Heart left ventricle (tissue), 16 donors: ENCODE results near the gene CEACAM1. TPM values are rescaled to one million over a fixed set of nuclear protein-coding genes. Genes with fewer than 3 reads are reported as not detected.
"Not testable (repeated sequence)": the region's sequence is repeated elsewhere in the genome, so short reads cannot be mapped to it uniquely, and the experiment has no call there.

ENCODE experiments used
- ATAC-seq, 4 donors: fragments of 200-7000 bp; cut with Tn5 transposase; one replicate each; pipeline ENCODE4 v1.9.1; 2020 to 2022; ENCODE audit warnings: moderate library complexity in 4 of 4, mild to moderate bottlenecking in 3 of 4, moderate number of reproducible peaks in 1 of 4
- DNase-seq, 5 donors: peaks; one replicate each; pipeline ENCODE4 v3.0.0-alpha.2; 2020
- H3K27ac ChIP-seq, 12 donors: fragments of 200-600 bp; sonication (generic) in 4 of 12; one replicate each; pipeline versions ENCODE4 v1.5.0 to v1.8.0; 2016 to 2022; ENCODE audit warnings: mild to moderate bottlenecking in 2 of 12
- H3K27me3 ChIP-seq, 9 donors: fragments of 200-600 bp; sonication (generic) in 2 of 9; one replicate each; pipeline versions ENCODE4 v1.5.1 to v1.8.0; 2016 to 2022; ENCODE audit warnings: mild to moderate bottlenecking in 3 of 9
- H3K36me3 ChIP-seq, 9 donors: fragments of 200-600 bp; sonication (generic) in 2 of 9; one replicate each; pipeline versions ENCODE4 v1.5.0 to v1.8.0; 2018 to 2022; ENCODE audit warnings: mild to moderate bottlenecking in 2 of 9
- H3K4me1 ChIP-seq, 12 donors: fragments of 200-600 bp; sonication (generic) in 4 of 12; one replicate each; pipeline versions ENCODE4 v1.5.0 to v1.8.0; 2016 to 2022; ENCODE audit warnings: mild to moderate bottlenecking in 3 of 12
- H3K4me3 ChIP-seq, 12 donors: fragments of 200-600 bp; sonication (generic) in 4 of 12; one replicate each; pipeline versions ENCODE4 v1.5.0 to v1.8.0; 2017 to 2022; ENCODE audit warnings: mild to moderate bottlenecking in 9 of 12, moderate library complexity in 4 of 12
- H3K9me3 ChIP-seq, 12 donors: fragments of 200-600 bp; sonication (generic) in 4 of 12; one replicate each; pipeline versions ENCODE4 v1.5.0 to v1.8.0; 2016 to 2022; ENCODE audit warnings: mild to moderate bottlenecking in 1 of 12
- POLR2A ChIP-seq, 2 donors: fragments of 450-650 bp; IDR thresholded peaks; one replicate each; pipeline ENCODE4 v1.6.1; 2017; ENCODE audit warnings: antibody characterized with exemption in 2 of 2, mild to moderate bottlenecking in 2 of 2, moderate library complexity in 2 of 2
- WGBS, 4 donors: extraction: QIAGEN DNeasy Blood & Tissue Kit in 2 of 4; methylation state at CpG; one replicate each; pipeline versions ENCODE4 v1.1.5 to v1.1.7; 2013 to 2018; 5-methylcytosine and 5-hydroxymethylcytosine counted together
- intact Hi-C, 10 donors: fragments of 100-400 bp; cut with DNase I; formaldehyde crosslinking; loops; one replicate each; pipeline versions ENCODE4 v1.11.1 to v1.14.2; 2022
- polyA plus RNA-seq, 2 donors: library from polyadenylated mRNA; stranded (reverse); fragments of 200-250 nt; gene quantifications; one replicate each; pipeline ENCODE4 v1.2.3, GENCODE V29; 2013
- total RNA-seq, 9 donors: library from RNA; depleted of rRNA in 2 of 9; stranded (reverse); fragments of >200 nt in 2 of 9; fragmentation: NEBNext Ultra II Directional in 3 of 9; extraction: Animal tissue kit (Norgen Biotek cat#: 25700) in 3 of 9; gene quantifications; one replicate each; pipeline versions ENCODE4 v1.1.0 to v1.2.4, GENCODE V29; 2016 to 2023
- TF ChIP-seq, protein P1 (sequence below), 12 donors: fragments of 200-600 bp; sonication (generic) in 4 of 12; IDR thresholded peaks; one replicate each; pipeline versions ENCODE4 v1.5.0 to v1.8.0; 2018 to 2022; ENCODE audit warnings: antibody characterized with exemption in 12 of 12, mild to moderate bottlenecking in 5 of 12
- donor health status: ischemic (EF 13 %, LVEDD 7.1; RV severe dilation, severe dysfunction).
- donor health status: healthy with polysubstance abuse.
- donor health status: DM: no; HTN: yes; CAD: no.
- donor health status: DM: no; HTN: no; CAD: no.
- donor health status: ischemic (EF 25% LVEDD 6.9; RV normal size, moderate dysfunction).
- donor health status: ischemic (EF 25% LVEDD 5.7; RV mildly dilated, moderate dysfunction).
- donor health status: healthy.
- donor health status: DM: yes; HTN: yes; CAD: no.
- donor health status: ischemic (EF 35%, LVEDD 5.7; RV mildly dilated, moderate dysfunction).
- donor health status: nonischemic (EF 11% LVEDD 7.7; RV severe dilation, severe dysfunction).
- donor health status: DM: yes; HTN: yes; CAD: no.
- donor health status: PGD.
- donor health status: ischemic (EF 29% LVEDD 5.4; RV normal size, mild dysfunction).
- donor health status: nonischemic (EF 23%, LVEDD 6.1; RV moderate dilation, normal function).

Gene CEACAM1
- total and polyA plus RNA-seq, 11 donors, result 1.3 to 8.3 (median 2.4) TPM

DNA sequence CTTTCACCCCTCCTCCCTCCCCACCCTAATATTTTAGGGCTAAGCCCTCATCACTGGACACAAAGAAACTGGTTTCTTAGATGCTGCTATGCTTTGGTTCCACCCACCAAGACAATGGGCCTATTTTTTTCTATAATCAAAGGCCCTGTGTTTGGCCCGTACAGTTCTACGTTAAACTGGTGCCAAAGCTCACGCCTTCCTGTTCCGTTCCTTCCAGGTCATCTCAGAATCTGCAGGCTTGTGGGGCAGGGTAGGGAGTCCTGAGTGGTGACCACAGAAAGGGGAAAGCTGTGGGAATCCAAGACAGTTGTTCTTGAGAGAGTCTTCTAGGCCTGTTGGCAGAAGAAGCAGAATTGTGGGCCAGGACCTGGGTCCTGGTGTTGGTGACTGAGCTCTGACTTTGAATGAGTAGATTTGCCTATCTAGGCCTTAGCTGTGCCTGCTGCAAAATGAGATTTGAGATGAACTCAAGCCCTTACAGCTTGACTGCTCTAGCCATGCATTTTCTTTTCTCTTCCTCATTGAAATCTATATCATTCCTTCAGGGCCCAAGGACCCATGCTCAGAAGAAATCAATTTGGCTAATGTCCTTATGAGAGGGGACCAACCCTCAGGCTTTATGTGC is 66.5 kb downstream of the CEACAM1 start:
- 49 to 65% (median 55%) methylated on average over 4 of the region's 4 CpGs for WGBS, 4 donors
- H3K27me3 ChIP-seq, result no peaks in the 10 kb centered on the region
- H3K4me1 ChIP-seq, result peaks cover 0 to 24% (median 12%) of the 10 kb centered on the region in 12 donors
- H3K36me3 ChIP-seq, result no peaks in the 10 kb centered on the region
- intact Hi-C loops, result no loop called here
- TF ChIP-seq POLR2A (IDR thresholded peaks at IDR 0.05), result no peak
- TF ChIP-seq, protein P1, sequence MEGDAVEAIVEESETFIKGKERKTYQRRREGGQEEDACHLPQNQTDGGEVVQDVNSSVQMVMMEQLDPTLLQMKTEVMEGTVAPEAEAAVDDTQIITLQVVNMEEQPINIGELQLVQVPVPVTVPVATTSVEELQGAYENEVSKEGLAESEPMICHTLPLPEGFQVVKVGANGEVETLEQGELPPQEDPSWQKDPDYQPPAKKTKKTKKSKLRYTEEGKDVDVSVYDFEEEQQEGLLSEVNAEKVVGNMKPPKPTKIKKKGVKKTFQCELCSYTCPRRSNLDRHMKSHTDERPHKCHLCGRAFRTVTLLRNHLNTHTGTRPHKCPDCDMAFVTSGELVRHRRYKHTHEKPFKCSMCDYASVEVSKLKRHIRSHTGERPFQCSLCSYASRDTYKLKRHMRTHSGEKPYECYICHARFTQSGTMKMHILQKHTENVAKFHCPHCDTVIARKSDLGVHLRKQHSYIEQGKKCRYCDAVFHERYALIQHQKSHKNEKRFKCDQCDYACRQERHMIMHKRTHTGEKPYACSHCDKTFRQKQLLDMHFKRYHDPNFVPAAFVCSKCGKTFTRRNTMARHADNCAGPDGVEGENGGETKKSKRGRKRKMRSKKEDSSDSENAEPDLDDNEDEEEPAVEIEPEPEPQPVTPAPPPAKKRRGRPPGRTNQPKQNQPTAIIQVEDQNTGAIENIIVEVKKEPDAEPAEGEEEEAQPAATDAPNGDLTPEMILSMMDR (IDR thresholded peaks at IDR 0.05), result no peak
- no peak overlapping the region for H3K4me3 ChIP-seq
- no peaks in the 10 kb centered on the region for H3K9me3 ChIP-seq
- peak overlapping the region in 1 of 12 donors; percentile 7 for H3K27ac ChIP-seq
- ATAC-seq, result peak in 3 of 4 donors; percentile 29 to 61 (median 52)
- DNase-seq, result no peak

DNA sequence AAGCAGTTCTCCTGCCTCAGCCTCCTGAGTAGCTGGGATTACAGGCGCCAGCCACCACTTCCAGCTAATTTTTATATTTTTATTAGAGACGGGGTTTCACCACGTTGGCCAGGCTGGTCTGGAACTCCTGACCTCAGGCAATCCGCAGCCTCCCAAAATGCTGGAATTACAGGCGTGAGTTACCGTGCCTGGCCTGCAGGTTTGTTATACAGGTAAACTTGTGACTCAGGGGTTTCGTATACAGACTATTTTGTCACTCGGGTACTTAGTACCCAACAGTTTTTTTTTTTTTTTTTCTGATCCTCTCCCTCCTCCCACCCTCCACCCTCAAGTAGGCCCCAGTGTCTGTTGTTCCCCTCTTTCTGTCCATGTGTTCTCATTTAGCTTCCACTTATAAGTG is 67.0 kb downstream of the CEACAM1 start:
- H3K9me3 ChIP-seq, H3K27me3 ChIP-seq, intact Hi-C loops, ATAC-seq, H3K36me3 ChIP-seq, H3K4me3 ChIP-seq, DNase-seq: not testable (repeated sequence)
- WGBS, 4 donors, result 89 to 96% (median 92%) methylated on average over 8 of the region's 8 CpGs
- peak overlapping the region in 3 of 12 donors; percentile 7 to 23 (median 8) for H3K27ac ChIP-seq
- peaks cover 0 to 18% (median 7%) of the 10 kb centered on the region in 12 donors for H3K4me1 ChIP-seq

DNA sequence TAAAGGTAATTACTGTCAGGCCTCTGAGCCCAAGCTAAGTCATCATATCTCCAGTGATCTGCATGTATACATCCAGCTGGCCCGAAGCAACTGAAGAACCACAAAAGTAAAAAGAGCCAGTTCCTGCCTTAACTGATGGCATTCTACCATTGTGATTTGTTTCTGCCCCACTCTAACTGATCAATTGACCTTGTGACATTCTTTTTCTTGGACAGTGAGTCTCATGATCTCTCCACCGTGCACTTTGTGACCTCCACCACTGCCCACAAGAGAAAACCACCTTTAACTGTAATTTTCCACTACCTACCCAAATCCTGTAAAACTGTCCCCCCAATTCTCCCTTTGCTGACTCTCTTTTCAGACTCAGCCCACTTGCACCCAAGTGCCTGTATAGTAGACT is 68.4 kb downstream of the CEACAM1 start:
- H3K9me3 ChIP-seq, result no peaks in the 10 kb centered on the region
- ATAC-seq (no peak), DNase-seq (no peak)
- intact Hi-C loops, result loop anchor here in 5 of 10 donors (5.0 to 10.0 kb wide), 3 partner anchors 32 to 315 kb away; partner anchors contain the start of gene CEACAM8 (in 4 of the 5)
- H3K4me3 ChIP-seq, result no peak overlapping the region
- H3K36me3 ChIP-seq, result no peaks in the 10 kb centered on the region
- 94 to 99% (median 95%) methylated on average over 2 of the region's 2 CpGs for WGBS, 4 donors
- no peak overlapping the region for H3K27ac ChIP-seq
- peaks cover 0 to 14% (median 2%) of the 10 kb centered on the region in 12 donors for H3K4me1 ChIP-seq
- H3K27me3 ChIP-seq, result no peaks in the 10 kb centered on the region
- no peak for TF ChIP-seq POLR2A (IDR thresholded peaks at IDR 0.05)
- TF ChIP-seq, protein P1 (IDR thresholded peaks at IDR 0.05), result no peak

Other genes with a start within 250 kb of the CEACAM1 start
- under 1 TPM in 3 of 9 donors, not detected in 6; 0.16 to 0.53 (median 0.40) TPM for gene PRR19, start 226.3 kb downstream of the CEACAM1 start, total RNA-seq
- under 1 TPM in 1 of 2 donors, not detected in 1; 0.17 TPM for gene PRR19, start 226.3 kb downstream of the CEACAM1 start, polyA plus RNA-seq
- 1 to 10 TPM; 1.8 to 9.4 (median 2.5) TPM for gene PAFAH1B3, start 225.9 kb downstream of the CEACAM1 start, total RNA-seq
- 1 to 10 TPM; 4.9 to 9.5 TPM for gene PAFAH1B3, start 225.9 kb downstream of the CEACAM1 start, polyA plus RNA-seq
- gene TMEM145, start 215.2 kb downstream of the CEACAM1 start, total RNA-seq, result under 1 TPM in 2 of 9 donors, not detected in 7; 0.16 to 0.27 TPM
- under 1 TPM; 0.11 to 0.18 TPM for gene TMEM145, start 215.2 kb downstream of the CEACAM1 start, polyA plus RNA-seq
- gene MEGF8, start 202.8 kb downstream of the CEACAM1 start, total RNA-seq, result 10 to 100 TPM; 26.5 to 50.4 (median 36.6) TPM
- 10 to 100 TPM; 22.8 to 23.1 TPM for gene MEGF8, start 202.8 kb downstream of the CEACAM1 start, polyA plus RNA-seq
- 1 to 10 TPM in 1 of 9 donors, under 1 TPM in 3, not detected in 5; 0.62 to 1.4 (median 0.94) TPM for gene CNFN, start 138.2 kb downstream of the CEACAM1 start, total RNA-seq
- gene CNFN, start 138.2 kb downstream of the CEACAM1 start, polyA plus RNA-seq, result 1 to 10 TPM; 1.3 to 2.9 TPM
- gene LIPE, start 101.1 kb downstream of the CEACAM1 start, total RNA-seq, result 100 to 1,000 TPM in 1 of 9 donors, 10 to 100 TPM in 8; 34.7 to 111 (median 57.3) TPM
- gene LIPE, start 101.1 kb downstream of the CEACAM1 start, polyA plus RNA-seq, result 10 to 100 TPM; 47.1 to 67.1 TPM
- not detected for gene CXCL17, start 85.5 kb downstream of the CEACAM1 start, total RNA-seq
- gene CXCL17, start 85.5 kb downstream of the CEACAM1 start, polyA plus RNA-seq, result not detected
- under 1 TPM in 2 of 9 donors, not detected in 7; 0.10 to 0.56 TPM for gene CEACAM8, start 66.4 kb upstream of the CEACAM1 start, total RNA-seq
- gene CEACAM8, start 66.4 kb upstream of the CEACAM1 start, polyA plus RNA-seq, result not detected
- gene PSG3, start 212.0 kb upstream of the CEACAM1 start, total RNA-seq, result not detected
- not detected for gene PSG3, start 212.0 kb upstream of the CEACAM1 start, polyA plus RNA-seq
- gene PSG8, start 237.2 kb upstream of the CEACAM1 start, total RNA-seq, result not detected
- not detected for gene PSG8, start 237.2 kb upstream of the CEACAM1 start, polyA plus RNA-seq